Effector CD8-positive, alpha-beta T cell (primary cell): Measurements from ENCODE around the gene GPRC5A.

Experiments used
- DNase-seq: peaks from one replicate; lab custom pipeline; 2025; lab: John Stamatoyannopoulos, UW

GPRC5A gene

GRCh38 chr12:12885096-12885792 is 6.1 kb upstream of the GPRC5A start:
- DNase-seq: no peak

- DNase-seq: no peak
These were observed 3.9 kb upstream of the GPRC5A start for GRCh38 chr12:12887471-12887870.

DNA sequence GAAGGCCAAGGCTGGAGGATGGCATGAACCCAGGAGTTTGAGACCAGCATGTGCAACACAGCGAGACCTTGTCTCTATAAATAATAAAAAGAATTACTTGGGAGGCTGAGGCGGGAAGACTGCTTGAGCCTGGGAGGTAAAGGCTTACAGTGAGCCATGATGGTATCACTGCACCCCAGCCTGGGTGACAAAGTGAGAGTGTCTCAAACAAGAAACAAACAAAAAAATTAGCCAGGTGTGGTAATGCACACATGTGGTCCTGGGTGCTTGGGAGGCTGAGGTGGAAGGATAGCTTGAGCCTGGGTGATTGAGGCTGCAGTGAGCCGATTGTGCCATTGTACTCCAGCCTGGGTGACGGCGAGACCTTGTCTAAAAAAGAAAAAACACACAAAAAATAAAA is 1.7 kb upstream of the GPRC5A start:
- no peak for DNase-seq

DNA sequence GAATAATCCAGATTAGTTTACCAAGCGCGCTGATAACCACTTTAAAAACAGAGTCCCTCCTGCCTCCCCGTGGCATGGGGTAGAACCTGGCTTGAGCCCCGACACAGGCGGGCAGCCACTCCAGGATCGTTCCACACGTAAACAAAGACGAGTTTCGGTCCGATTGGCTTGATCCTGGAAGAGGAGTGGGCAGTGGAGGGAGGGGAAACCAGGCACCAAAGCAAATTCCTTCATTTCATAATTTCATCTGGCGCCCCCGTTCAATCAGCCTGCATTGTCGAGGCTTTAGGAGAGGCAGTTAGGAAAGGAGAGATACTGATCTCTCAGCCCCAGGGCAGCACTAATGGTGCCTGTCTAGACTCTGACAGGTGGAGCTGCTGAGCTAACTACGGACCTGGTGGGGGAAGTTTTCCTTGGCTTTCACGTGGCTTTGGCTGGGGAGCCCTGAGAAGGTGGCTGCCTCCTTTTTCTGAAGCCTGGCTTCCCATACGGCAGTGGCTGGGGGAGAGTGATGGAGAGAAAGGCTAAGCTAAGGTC is 751 bp upstream of the GPRC5A start:
- no peak for DNase-seq

- DNase-seq: no peak
These were observed 556 bp downstream of the GPRC5A start for GRCh38 chr12:12891881-12892355.

DNA sequence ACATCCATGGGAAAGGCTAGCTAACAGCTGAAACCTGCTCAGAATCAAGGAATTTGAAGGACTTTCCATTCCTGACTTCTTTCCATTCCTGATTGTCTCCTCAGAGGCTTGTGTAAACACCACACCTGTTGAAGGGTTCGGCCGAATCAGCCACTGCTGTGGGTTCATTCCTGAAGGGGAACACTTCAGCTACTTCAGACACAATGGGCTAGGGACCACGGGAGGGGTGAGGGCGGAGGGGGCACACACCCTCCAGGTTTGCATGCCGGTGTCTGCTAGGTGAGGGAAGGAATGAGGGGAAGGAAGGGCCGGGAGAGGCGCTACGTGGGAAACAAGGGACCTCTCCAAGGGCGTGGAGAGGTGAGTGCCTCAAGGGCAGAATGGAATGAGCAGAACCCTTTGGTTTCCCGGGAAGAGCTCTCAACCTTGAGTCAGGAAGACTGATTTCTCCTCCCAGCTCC is 1.3 kb downstream of the GPRC5A start:
- no peak for DNase-seq

DNA sequence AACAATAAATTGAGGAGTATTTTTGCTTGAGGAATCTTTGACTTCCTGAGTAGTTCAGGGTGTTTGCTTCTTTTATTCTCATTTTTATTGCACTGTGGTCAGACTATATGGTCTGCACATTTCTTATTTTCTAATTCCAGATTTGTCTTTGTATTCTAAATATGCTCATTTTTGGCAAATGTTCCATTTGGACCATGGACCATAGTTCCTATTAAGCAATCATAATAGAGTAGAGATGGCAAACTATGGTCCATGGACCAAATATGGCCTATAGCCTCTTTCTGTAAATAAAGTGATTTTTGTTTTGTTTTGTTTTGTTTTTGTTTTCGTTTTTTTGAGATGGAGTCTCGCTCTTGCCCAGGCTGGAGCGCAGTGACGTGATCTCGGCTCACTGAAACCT is 2.1 kb downstream of the GPRC5A start:
- DNase-seq: no peak

- no peak for DNase-seq
These were observed 4.9 kb downstream of the GPRC5A start for GRCh38 chr12:12896260-12896659.

GRCh38 chr12:12897302-12897701 is 5.9 kb downstream of the GPRC5A start:
- no peak for DNase-seq

DNA sequence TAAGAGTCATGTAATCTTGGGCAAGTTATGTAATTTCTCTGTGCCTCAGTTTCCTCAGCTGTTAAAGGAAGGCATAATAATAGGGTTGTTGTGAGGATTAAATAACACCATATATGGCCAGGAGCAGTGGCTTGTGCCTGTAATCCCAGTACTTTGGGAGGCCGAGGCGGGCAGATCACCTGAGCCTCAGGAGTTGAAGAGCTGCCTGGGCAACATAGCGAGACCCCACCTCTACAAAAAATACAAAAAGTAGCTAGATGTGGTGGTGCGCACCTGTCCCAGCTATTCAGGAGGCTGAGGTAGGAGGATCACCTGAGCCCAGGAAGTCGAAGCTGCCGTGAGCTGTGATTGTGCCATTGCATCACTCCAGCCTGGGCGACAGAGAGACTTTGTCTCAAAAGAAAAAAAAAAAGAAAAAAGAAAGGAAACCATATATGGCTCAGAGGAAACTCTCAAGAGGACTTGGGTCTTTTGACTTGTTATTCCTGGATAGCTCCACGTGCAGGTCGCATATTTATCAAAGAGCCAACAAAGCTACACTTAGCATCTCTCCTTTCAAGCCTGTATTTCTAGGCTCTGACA is 6.9 kb downstream of the GPRC5A start:
- no peak for DNase-seq

- no peak for DNase-seq
These were observed 7.6 kb downstream of the GPRC5A start for GRCh38 chr12:12898911-12899511.

- no peak for DNase-seq
These were observed 8.4 kb downstream of the GPRC5A start for GRCh38 chr12:12899530-12900380.

DNA sequence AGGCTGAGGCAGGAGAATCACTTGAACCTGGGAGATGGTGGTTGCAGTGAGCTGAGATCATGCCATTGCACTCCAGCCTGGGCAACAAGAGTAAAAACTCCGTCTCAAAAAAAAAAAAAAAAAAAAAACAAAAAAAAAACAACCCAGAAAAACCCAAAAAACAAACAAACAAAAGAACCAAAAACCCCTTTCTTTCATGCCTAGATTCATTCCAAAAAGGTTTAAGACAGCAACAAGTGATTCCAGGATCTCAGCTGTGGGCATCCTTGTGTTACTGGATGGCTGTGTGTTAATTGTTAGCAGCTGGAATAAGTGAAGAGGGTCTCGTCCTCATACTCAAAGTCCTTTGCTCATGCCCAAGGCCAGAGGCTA is 9.4 kb downstream of the GPRC5A start:
- DNase-seq: no peak

GRCh38 chr12:12901158-12901791 is 9.9 kb downstream of the GPRC5A start:
- no peak for DNase-seq

- no peak for DNase-seq
These were observed 10.7 kb downstream of the GPRC5A start for GRCh38 chr12:12902036-12902435.

- no peak for DNase-seq
These were observed 12.6 kb downstream of the GPRC5A start for GRCh38 chr12:12903642-12904609.

DNA sequence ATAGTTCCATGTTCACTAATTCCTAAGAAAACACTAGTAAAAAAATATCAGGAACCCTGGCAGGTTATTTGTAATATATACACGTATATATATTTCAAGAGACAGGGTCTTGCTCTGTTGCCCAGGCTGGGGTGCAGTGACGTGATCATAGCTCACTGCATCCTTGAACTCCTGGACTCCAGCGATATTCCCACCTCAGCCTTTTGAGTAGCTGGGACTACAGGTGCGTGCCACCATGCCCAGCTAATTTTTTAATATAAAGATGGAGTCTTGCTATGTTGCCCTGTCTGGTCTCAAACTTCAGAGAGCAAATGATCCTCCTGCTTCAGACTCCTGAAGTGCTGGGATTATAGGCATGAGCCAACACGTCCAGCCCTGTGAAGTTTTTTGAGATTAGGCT is 16.2 kb downstream of the GPRC5A start:
- no peak for DNase-seq

GRCh38 chr12:12908252-12908651 is 16.9 kb downstream of the GPRC5A start:
- DNase-seq: no peak

- no peak for DNase-seq
These were observed 17.3 kb downstream of the GPRC5A start for GRCh38 chr12:12908711-12909110.

- DNase-seq: no peak
These were observed 18.0 kb downstream of the GPRC5A start for GRCh38 chr12:12909228-12909994.
